Measurements from ENCODE around the gene VCPKMT. TPM values are rescaled to one million over a fixed set of nuclear protein-coding genes. Genes with fewer than 3 reads are reported as not detected.

VCPKMT gene
- total and polyA plus RNA-seq, 9 of the 15 experiments (the other 6 are each of a cell fraction or from before 2014, with no cell fraction given): 2.7 to 7.8 (median 6.3) TPM

DNA sequence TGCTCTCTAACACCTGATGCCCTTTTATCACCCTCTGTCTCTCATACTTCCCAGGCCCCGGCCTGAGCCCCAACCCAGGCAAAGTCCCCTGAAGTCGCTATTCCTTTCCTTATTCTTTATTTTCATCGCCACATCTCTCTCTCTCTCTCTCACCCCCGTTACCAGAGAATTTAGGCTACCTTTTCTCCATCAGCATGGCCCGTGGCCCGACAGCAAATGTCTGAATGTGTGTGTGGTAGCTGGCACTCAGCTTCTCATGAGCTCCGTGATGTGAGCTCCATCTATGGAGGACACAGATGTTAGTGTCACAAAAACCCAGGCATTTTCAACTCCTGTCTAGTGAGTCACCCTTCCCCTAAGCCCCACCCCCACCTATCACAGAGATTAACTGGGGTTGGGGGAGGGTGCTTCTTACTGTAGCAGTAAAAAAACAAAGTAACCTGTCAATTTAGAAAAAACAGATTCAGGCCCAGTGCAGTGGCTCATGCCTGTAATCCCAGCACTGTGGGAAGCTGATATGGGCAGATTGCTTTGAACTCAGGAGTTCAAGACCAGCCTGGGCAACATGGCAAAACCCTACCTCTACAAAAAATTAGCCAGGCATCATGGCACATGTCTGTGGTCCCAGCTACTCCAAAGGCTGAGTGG is 53.8 kb downstream of the VCPKMT start (continued):
- TF ChIP-seq, protein P1, sequence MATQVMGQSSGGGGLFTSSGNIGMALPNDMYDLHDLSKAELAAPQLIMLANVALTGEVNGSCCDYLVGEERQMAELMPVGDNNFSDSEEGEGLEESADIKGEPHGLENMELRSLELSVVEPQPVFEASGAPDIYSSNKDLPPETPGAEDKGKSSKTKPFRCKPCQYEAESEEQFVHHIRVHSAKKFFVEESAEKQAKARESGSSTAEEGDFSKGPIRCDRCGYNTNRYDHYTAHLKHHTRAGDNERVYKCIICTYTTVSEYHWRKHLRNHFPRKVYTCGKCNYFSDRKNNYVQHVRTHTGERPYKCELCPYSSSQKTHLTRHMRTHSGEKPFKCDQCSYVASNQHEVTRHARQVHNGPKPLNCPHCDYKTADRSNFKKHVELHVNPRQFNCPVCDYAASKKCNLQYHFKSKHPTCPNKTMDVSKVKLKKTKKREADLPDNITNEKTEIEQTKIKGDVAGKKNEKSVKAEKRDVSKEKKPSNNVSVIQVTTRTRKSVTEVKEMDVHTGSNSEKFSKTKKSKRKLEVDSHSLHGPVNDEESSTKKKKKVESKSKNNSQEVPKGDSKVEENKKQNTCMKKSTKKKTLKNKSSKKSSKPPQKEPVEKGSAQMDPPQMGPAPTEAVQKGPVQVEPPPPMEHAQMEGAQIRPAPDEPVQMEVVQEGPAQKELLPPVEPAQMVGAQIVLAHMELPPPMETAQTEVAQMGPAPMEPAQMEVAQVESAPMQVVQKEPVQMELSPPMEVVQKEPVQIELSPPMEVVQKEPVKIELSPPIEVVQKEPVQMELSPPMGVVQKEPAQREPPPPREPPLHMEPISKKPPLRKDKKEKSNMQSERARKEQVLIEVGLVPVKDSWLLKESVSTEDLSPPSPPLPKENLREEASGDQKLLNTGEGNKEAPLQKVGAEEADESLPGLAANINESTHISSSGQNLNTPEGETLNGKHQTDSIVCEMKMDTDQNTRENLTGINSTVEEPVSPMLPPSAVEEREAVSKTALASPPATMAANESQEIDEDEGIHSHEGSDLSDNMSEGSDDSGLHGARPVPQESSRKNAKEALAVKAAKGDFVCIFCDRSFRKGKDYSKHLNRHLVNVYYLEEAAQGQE (IDR thresholded peaks at IDR 0.05; ENCODE audit: borderline replicate concordance): peak; percentile 20; the same call in 1 of the 2 replicates
- TF ChIP-seq, protein P1 (CRISPR knock-in tag; IDR thresholded peaks at IDR 0.05; ENCODE audit: low read depth): no peak
- TF ChIP-seq POLR3A (IDR thresholded peaks at IDR 0.05; ENCODE audit: borderline replicate concordance, extremely low read depth, insufficient read depth, insufficient read length): no peak
- no peak for TF ChIP-seq ERF (CRISPR knock-in tag; IDR thresholded peaks at IDR 0.05)
- no peak for TF ChIP-seq SAFB (IDR thresholded peaks at IDR 0.05; ENCODE audit: borderline replicate concordance, low read depth, low read length)
- no peak for TF ChIP-seq ELF2 (CRISPR knock-in tag; IDR thresholded peaks at IDR 0.05)
- no peak for TF ChIP-seq PHF20 (IDR thresholded peaks at IDR 0.05; ENCODE audit: partially characterized antibody)
- TF ChIP-seq, protein P2, sequence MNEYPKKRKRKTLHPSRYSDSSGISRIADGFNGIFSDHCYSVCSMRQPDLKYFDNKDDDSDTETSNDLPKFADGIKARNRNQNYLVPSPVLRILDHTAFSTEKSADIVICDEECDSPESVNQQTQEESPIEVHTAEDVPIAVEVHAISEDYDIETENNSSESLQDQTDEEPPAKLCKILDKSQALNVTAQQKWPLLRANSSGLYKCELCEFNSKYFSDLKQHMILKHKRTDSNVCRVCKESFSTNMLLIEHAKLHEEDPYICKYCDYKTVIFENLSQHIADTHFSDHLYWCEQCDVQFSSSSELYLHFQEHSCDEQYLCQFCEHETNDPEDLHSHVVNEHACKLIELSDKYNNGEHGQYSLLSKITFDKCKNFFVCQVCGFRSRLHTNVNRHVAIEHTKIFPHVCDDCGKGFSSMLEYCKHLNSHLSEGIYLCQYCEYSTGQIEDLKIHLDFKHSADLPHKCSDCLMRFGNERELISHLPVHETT (CRISPR knock-in tag; conservative IDR thresholded peaks at IDR 0.05 in 1 of 2, IDR thresholded peaks at IDR 0.05 in 1 of 2): 0 out of 4 replicates have a peak, but pooled peaks of 1 of the 2 experiments have one; percentile 22
- peak; percentile 81 for TF ChIP-seq BRD9 (IDR thresholded peaks at IDR 0.05; ENCODE audit: low read depth, partially characterized antibody)
- TF ChIP-seq ADNP (tag; IDR thresholded peaks at IDR 0.05): peak; percentile 81
- TF ChIP-seq NFATC3 (IDR thresholded peaks at IDR 0.05): no peak
- 0 out of 2 replicates have a peak, but pooled peaks have one; percentile 12 for TF ChIP-seq NCOA1 (IDR thresholded peaks at IDR 0.05; ENCODE audit: low read depth)
- no peak for TF ChIP-seq E2F3 (CRISPR knock-in tag; IDR thresholded peaks at IDR 0.05)
- TF ChIP-seq POLR2AphosphoS5 (IDR thresholded peaks at IDR 0.05; ENCODE audit: control insufficient read depth, insufficient read depth, low read depth, low read length): peak; percentile 55; the same call in 1 of the 2 replicates
- TF ChIP-seq ZNF830 (CRISPR knock-in tag; IDR thresholded peaks at IDR 0.05): no peak
- no peak for TF ChIP-seq E2F6 (IDR thresholded peaks at IDR 0.05; ENCODE audit: borderline replicate concordance in 1 of 2, extremely low read depth in 1 of 2, insufficient read depth in 1 of 2, insufficient read length in 1 of 2, low read depth in 1 of 2, low read length in 1 of 2, poor library complexity in 1 of 2, severe bottlenecking in 1 of 2)
- peak; percentile 54 for TF ChIP-seq ZFX (CRISPR knock-in tag; IDR thresholded peaks at IDR 0.05)

Data from K562 (cell line).